NCI-H128 (cell line): Measurements from ENCODE around the gene LSP1.

Source experiments
- DNase-seq: peaks from one replicate; lab custom pipeline; 2025; ENCODE audit not compliant: unreplicated experiment; lab: John Stamatoyannopoulos, UW

LSP1 gene

DNA sequence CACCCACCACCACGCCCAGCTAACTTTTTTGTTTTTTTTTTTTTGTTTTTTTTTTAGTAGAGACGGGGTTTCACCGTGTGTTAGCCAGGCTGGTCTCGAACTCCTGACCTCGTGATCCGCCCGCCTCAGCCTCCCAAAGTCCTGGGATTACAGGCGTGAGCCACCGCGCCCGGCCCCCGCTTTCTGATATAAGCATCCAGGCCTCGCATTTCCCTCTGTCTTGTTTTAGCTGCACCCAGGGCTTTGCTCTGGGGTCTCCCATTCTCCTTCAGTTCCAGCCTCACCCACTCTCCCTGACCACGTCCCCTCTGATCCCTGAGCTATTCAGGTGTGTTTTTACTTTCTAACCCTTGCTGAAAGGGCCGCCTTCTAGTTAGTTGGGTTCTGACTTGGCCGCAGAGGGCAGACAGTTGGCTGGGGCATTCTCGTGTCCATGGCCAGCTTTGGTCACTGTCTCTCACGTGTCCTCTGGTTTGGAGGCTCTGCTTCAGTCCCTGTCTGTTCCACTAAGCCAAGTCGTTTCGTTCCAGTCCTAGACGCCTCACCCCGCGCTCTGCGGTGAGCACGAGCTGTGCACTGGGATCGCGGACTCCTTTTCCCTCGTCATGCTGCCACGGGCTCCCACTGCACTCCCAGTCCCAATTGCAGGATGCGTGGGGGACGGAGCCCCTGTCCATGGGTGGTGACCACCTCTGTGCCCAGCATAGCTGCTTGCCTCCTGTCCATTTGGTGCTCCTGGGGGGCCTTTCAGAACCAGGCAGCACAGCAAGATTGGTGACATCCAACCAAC is 60.6 kb downstream of the LSP1 start:
- no peak for DNase-seq

DNA sequence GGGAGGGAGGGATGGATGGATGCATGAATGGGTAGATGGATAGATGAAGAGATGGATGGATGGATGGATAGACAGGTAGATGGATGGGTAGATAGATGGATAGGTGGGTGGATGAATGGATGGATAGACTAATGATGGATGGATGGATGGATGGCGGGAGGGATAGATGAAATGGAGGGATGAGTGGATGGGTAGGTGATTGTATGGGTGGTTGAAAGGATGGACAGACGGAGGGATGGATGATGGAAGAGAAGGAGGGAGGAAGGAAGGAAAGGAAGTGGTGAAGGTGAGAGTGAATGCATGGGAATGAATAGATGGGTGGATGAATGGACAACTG is 62.9 kb downstream of the LSP1 start:
- no peak for DNase-seq

DNA sequence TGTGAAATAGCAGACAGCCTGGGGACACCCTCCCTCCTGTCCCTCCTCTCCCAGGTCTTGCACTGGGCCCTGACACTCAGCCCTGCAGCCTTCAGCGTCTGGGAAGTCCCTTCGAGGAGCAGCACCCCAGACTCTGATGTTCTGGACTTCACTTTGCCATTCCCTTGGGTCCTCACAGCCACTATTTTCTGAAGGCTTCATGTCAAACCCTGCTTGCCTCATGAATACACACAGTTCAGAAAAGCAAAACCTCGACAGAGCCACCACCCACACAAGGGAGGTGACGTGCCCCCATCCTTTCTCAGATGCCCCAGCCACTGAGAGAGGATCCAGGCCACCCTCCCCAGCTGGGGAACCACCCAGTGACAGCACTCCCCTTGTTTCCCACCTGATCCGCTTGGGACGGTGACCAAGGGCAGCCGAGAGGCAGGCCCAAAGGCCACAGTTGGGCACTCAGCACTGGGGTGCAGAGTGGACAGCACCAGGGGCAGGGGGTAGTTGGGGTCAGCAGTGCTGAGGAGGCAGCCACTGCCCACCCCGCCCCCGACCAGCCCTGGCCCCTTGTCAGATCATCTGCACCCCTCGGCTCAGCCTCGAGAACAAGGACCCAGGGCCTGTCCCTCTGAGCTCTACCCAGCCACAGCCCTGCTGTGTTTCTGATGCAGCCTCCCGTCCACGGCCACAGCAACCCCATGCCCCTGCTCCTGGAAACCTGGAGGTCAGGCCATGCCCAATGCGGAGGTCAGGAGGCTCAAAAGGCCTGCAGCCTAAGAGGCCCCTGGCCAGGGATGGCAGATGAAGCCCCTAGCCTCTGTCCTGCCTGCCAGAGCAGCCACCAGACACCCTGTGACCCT is 63.5 kb downstream of the LSP1 start:
- DNase-seq = no peak

DNA sequence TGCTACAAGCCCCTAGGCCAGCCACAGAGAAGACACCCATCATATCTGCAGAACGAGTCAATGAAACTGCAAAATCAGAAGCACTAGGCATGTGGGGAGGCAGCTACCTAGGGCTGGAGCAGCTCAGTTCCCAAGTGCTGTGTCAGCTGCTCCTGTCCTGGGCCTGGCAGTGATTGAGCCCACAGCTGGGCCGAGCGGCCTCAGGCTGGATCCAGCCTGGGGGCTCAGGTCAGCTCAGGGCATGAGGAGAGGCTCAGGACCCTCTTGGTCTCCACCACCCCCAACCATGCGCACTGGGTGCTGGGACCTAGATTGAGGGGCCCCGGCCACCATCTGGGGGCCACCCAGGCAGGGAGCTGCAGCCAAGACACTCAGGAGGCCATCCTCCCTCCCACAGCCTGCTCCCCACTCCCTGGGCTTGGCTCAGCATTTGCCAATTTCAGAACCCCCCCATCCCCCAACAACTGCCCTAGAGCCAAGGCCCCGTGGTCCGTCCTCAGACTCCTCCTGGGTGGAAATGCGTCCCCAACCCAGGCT is 64.2 kb downstream of the LSP1 start:
- no peak for DNase-seq

DNA sequence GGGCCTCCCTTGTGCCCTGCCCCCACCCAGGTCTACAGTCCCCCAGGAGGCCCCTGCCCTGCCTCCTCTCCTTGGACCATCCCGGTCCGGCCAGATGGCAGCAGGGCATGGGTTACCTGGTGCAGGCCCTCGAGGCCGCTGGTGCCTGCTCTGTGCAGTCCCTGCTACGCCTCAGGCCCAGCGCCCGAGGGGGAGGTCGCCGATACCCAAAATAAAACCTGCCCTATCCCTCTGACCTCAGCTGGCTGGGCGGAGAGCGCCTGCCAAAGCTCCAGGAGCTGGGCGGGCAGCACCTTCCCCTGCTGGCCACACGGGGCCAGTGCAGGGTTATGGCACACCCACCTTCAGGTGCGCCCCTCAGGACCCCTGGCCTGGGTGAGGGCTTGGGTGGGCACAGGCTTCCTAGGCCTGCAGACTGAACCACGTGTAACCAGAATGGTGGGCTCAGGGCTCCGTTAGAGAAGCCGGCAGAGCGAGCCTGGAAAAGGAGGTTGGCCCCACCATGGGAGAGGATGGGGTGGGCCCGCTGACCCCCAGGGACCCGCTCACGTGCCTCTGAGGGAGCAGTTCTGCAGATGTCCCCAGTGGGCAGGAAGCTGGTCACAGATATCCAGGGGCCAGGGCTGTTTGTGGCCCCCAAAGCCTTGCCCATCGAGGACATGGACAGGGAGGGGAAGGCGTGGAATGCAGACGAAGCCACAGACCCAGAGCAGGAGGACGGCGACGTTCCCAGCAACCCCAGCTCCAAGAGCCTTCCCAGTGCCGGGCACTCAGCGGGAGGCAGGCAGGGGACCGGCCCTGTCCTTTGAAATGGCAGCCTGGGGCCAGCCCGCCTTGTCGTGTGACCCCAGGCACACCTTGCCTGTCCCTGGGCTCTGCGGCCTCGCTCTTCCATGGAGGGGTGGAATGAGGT is 64.9 kb downstream of the LSP1 start:
- no peak for DNase-seq

DNA sequence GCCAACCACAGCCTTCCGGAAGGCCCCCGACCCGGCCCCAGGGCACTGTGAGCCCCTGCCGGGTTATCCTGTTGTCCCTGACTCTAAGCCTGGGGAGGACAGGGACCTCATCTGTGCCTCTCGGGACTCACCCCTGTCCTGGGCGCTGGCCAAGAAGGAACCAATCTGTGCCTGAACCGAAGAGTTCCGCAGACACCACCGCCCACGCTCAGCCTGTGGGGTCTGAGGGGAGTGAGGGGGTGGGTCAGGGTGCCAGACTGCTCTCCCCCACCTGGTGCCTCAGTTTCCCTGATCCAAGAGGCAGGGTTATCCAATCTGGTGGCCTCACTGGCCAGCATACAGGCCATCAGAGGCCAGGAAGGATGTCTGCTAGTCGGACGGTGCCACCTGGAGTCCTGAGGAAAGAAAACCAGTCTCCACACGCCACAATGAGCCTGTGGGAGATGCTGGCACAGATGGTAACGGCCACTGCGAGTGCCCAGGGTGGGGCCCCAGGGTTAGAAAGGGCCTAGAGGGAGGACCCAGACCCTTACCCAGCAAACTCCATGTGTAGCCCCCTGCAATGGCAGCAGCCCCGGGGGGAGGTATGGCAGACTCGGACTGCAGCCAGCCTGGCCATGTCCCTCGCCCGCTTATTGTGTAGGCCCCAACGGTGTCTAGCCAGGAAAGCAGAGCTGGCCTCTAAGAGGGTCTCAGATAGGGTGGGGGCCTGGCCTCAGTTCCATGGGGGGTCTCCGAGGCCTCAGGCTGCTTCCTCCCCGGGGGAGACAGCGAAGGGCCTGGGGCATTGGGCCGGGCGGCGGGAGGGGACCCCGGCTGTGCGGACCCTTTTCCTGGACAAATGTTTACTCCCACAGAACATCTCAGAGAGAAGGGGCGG is 65.8 kb downstream of the LSP1 start:
- no peak for DNase-seq

DNA sequence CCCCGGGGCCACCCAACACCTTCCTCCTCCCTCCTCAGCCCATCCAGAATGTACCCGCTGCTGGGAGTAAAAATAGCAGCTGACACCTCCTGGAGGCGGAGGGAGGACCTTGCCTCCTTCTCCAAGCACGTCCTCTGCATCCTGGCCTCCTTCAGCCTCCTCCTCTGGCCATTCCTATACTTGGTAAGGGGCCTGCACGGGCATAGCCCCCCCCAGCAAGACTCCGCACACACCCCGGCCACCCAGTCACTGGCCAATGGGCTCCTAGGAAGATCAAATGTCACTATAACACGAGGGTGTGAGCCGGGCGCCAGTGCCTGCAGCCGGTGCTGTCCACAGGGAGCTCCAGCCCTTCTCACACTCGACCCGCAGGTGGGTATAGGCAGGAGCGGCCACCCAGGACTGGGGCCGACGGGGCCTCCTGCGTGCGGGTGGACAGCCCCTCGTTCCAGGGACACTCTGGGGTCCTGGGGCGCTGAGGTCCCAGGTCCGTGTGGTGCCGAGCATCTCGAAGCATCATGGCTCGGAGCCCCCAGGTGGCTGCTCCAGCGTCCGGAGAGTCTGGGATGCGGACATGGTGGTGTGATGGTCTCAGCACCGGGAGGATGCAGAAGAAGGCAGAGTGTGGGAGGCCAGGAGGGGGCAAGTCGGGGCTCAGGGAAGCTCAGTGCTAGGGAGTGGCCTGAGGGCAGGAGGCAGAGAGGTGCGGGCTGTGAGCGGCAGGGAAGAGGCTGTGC is 66.7 kb downstream of the LSP1 start, which contains the start of gene TNNT3:
TSS of gene TNNT3 (plus strand) at position 313 of the 737 bp plus-strand sequence. CDS start 3,172 bp downstream, outside the sequence.
- DNase-seq = no peak

DNA sequence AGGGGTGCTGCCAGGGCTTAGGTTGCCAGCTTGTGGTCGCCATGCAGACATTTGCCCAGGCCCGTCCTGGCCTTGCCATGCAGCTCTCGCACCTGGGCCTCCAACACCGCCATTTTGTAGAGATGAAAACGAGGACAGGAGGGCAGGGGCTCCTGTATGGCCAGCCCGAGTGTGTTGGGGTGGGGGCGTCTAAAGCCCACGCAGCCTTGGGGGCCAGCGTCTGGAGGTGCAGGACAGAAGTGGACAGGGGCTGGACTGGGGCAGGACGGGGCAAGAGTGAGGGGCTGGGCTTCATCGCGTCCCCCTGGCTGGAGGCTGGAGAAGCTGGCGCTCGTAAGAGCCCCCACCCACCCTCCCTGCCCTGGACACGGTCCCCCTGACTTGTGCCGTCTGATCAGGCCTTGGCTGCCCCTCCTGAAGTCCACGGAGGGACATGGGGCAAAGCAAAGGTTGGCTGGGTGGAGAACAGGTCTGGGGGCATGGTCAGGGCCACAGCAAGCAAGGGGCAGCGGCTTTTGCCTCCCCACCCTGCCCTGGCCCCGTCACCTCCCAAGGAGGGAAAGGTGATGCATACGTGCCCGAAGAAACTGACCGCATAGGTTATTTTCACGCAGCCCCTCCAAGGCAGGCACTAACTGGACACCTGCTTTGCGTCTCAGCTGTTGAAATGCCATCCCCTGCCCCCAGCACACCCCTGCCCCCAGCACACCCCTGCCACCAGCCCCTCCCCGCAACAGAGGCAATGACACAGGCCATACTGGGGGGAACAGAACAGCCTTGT is 67.4 kb downstream of the LSP1 start:
- no peak for DNase-seq

DNA sequence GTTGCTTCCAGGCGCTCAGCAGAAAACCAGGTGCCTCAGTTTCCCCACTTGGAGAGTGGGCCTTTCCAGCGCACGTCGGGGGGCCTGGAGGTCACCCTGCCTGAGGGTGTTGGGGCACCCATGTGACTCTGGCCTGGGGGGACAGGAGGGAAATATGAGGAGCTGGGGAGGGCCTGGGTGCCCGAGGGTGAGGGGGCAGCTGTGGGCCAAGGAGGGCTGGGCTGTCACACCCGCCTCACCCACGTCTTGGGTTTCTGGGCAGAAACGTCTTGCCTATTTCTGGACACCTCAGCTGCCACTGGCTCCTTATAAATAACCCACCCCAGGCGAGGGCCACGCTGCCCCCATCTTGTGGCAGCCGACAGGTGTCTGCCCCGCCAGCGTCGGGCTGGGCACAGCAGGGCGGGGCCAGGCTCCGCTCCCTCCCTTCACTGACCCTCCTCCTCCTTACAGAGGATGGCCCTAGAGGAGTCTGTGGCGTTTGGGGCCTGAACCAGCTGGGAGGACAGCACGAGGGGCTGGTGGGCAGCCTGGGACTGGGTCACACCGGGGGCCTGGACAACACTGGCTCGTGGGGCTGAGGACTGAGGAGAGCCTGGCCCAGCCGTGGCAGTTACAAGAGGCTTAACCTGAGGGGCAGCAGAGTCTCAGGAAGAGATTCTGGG is 68.2 kb downstream of the LSP1 start:
- no peak for DNase-seq

DNA sequence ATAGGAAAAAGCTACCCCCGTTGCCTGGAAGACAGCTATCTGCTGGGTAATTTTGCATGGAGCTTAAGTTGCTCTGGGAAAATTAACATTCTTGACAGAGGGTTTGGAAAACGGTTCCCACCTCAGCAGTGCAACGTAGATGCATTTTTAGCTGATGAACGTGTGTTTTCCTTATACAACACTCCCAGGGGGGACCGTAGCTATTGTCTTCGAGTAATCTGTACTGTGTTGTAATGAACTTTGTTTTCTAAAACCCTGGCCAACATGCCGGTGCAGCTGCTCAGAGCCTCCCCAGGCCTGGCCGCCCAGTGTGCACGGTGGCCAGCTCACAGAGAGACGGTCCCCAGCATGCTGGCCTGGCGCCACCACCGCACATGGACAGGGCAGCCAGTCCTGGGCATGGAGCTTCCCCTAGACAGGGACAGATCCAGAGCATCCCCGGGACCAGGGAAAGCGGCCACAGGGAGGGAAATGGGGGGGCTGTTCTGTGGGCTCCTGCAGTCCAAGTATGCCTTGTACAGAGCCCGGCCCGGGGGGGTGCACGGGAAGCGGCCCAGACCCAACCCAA is 68.8 kb downstream of the LSP1 start:
- no peak for DNase-seq

DNA sequence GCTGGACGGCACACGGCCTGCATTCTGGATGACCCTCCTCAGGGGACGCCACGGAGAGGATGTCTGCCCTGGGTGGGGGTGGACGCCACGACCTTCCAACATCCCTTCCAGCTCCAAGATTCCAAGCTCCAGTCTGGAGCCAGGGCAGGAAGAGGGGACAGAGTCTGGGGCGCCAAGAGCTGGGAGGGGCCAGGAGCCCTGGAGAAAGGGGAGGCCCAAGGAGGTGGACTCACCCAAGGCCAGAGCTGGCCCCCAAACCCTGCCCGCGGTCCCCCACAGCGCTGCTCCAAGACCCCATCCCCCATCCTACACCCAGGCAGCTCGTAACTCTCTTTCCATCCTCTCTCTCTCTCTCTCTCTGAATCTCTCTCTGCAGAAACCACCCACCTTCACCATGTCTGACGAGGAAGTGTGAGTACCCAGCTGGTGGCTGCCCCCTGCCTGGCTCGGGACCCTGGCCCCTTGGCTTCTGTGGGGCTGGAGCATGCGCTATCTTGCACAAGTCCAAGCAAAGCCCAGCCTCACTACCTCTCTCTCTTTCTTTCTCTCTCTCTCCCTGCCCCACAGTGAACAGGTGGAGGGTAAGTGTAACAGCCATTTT is 69.7 kb downstream of the LSP1 start:
- no peak for DNase-seq

DNA sequence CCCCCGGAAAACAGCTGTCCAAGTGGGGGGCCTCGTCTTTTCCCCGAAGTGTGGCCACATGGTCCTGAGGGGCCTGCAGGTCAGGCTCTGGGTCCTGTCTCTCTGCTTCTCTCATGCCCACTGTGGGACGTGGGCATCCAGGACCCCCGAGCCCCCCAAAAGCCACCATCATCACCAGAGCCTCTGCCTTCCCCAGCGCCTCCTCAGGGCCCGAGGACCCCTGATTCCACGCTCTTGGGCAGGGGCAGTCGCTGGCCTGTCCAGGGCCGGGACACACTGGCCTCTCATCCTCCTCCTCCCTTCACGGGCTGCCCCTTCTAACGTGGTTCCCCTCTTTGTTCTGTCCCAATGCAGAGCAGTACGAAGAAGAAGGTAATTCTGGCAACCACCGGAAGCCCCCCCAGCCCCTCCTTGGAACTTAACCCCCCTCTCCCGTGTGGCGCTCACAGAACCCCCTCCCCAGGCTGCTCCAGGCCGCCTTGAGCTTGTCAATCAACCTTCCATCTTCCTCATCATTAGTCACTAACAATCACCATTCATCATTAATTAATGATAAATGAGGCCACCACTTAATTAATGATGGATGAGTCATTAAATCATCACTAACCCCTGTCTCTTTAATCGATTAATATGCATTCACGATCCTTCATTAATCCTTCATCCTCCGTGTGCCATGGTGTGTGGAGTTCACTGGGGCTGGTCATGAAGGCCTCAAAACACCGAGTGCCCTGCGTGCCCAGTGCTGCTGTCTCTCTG is 70.5 kb downstream of the LSP1 start:
- no peak for DNase-seq

DNA sequence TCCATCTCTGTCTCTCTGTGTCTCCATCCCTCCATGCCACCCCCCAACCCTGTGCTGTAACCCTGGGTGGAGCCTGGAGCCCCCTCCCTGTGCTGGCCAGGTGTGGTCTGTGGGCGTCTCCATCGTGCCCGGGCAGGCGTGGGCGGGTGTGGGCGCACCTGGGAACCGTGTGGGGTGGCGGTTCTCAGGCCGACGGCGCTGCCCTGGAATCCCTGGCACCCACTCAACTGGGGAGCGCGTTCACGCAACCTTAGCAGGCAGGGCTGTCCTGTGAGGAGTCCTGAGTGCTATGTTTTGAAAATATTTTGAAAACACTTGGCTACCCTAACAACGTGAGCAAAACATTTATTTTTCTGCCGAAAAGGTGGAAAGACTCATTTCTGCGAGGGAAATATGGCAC is 71.3 kb downstream of the LSP1 start:
- DNase-seq = no peak

DNA sequence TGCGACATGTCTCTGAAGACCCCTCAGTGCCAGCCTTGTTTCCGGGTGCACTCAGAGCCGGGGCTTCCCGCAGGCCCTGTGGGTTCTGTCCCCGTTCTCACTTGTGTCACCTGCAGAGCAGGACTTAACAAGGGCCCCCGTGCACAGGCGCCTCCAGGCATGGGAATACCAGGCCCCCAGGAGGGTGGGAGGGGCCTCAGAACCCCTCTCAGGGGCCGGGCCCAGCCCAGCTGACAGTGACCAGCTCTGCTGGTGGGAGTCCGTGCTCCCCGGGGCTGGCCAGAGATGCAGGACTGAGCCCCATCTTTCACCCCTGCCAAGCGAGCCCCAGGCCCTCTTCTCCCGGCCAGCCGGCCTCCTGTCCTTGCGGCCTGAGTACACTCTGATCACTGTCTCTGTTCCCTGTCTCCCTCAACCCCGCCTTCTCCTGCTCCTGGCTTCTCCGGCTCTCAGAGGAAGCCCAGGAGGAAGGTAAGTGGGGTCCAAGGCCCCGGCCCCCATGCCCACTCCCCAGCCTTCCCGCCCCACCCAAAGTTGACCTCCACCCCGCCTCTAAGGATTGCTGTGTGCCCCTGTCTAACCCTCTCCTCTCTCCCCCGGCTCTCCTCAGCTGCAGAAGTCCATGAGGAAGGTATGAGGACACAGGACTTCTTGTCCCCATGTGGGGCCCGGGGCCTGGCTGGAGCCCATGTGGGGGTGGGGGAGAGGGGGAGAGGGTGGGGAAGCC is 71.9 kb downstream of the LSP1 start:
- no peak for DNase-seq

DNA sequence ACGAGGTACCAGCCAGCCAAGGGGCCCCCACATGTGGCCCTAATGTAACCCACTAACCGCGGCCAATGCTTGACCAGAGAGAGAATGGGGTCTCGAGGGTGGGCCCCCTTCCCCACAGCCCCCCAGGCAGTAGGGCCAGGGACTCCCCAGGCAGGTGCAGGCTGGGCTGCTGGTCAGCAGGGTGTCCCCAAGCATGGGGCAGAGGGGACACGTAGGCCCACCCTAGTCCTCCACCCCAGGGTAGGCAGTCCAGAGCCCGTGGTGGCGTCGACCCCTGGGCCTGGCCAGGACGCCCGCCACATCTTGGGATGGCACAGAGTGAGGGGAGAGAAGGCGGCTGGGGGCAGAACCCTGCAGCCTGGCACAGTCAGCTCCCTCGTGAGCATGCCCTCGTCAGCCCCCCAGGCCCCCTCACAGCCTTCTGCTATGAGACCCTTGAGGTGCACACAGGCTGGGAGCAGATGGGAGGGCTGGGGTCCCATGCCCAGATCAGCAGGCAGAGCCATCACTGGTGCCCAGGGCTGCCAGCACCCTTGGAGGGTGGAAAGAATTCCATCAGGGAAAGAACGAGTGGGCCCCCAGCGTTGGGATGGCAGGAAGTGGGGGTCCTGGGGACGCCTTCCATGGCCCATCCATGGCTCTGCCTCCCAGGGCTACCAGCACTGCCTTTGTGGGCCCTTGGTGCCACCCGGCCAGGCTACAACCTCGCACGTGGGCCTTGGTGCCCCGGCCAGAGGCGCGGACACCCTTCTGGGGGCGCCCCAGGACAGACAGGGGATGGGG is 72.7 kb downstream of the LSP1 start:
- DNase-seq = no peak
